WTC11 (cell line): ENCODE data around the gene RYR3. TPM values are rescaled to one million over a fixed set of nuclear protein-coding genes. Genes with fewer than 3 reads are reported as not detected.

ENCODE experiments used
- ATAC-seq: fragments of 200-7000 bp; cut with Tn5 transposase; 2 replicates; pipeline ENCODE4 v1.10.0; 2021; ENCODE audit warnings: mild to moderate bottlenecking, moderate library complexity
- CTCF ChIA-PET: fragments of 300-600 bp; sonication (Branson Sonifier 250); formaldehyde crosslinking; loops from one replicate; lab custom pipeline; 2021; ENCODE audit warnings: antibody characterized with exemption; lab: Charles Lee
- POLR2A ChIA-PET: fragments of 350-600 bp; sonication (Branson Sonifier 250); formaldehyde crosslinking; loops from one replicate; lab custom pipeline; 2021; ENCODE audit warnings: antibody characterized with exemption; lab: Charles Lee
- DNase-seq: peaks from one replicate; pipeline ENCODE4 v3.0.0; 2021; ENCODE audit warnings: low spot score
- H3K27ac Mint-ChIP-seq: 2 replicates; pipeline ENCODE4 v1.8.0; 2021; ENCODE audit warnings: mixed read lengths
- H3K27me3 Mint-ChIP-seq: 2 replicates; pipeline ENCODE4 v1.8.0; 2021; ENCODE audit warnings: low read depth, mild to moderate bottlenecking, moderate library complexity, mixed read lengths
- H3K36me3 Mint-ChIP-seq: 2 replicates; pipeline ENCODE4 v1.8.0; 2021; ENCODE audit warnings: mixed read lengths
- H3K4me1 Mint-ChIP-seq: 2 replicates; pipeline ENCODE4 v1.8.0; 2022; ENCODE audit warnings: mixed read lengths
- H3K4me3 Mint-ChIP-seq: 2 replicates; pipeline ENCODE4 v1.8.0; 2021; ENCODE audit warnings: mild to moderate bottlenecking, moderate library complexity, mixed read lengths
- H3K9me3 Mint-ChIP-seq: 2 replicates; pipeline ENCODE4 v1.8.0; 2021; ENCODE audit warnings: mixed read lengths
- CREB1 ChIP-seq: sonication (generic); formaldehyde crosslinking; IDR thresholded peaks from 2 replicates; pipeline ENCODE4 v1.8.0; 2023; ENCODE audit warnings: mild to moderate bottlenecking, missing genetic modification reagents
- ETV6 ChIP-seq: sonication (generic); formaldehyde crosslinking; IDR thresholded peaks from 2 replicates; pipeline ENCODE4 v1.8.1; 2022; ENCODE audit warnings: mild to moderate bottlenecking, missing genetic modification reagents
- FOXJ3 ChIP-seq: sonication (generic); formaldehyde crosslinking; IDR thresholded peaks from 2 replicates; pipeline ENCODE4 v1.9.0; 2021; ENCODE audit warnings: missing genetic modification reagents, mild to moderate bottlenecking, borderline replicate concordance
- MXD4 ChIP-seq: fragments of 250-450 bp; sonication (Bioruptor Pico); IDR thresholded peaks from 2 replicates; pipeline ENCODE4 v1.8.0; 2021; ENCODE audit warnings: mild to moderate bottlenecking, moderate library complexity, borderline replicate concordance
- RELA ChIP-seq: sonication (generic); formaldehyde crosslinking; IDR thresholded peaks from 2 replicates; pipeline ENCODE4 v1.8.1; 2022; ENCODE audit warnings: missing genetic modification reagents, mild to moderate bottlenecking, borderline replicate concordance
- RORB ChIP-seq: fragments of 250-450 bp; sonication (Bioruptor Pico); IDR thresholded peaks from 2 replicates; pipeline ENCODE4 v1.9.0; 2021; ENCODE audit warnings: mild to moderate bottlenecking
- TEAD1 ChIP-seq: sonication (generic); formaldehyde crosslinking; IDR thresholded peaks from 2 replicates; pipeline ENCODE4 v1.8.0; 2022; ENCODE audit warnings: mild to moderate bottlenecking, missing genetic modification reagents
- ZNF232 ChIP-seq: sonication (generic); formaldehyde crosslinking; IDR thresholded peaks from 2 replicates; pipeline ENCODE4 v1.8.0; 2022; ENCODE audit warnings: mild to moderate bottlenecking, missing genetic modification reagents
- ZNF263 ChIP-seq: sonication (generic); formaldehyde crosslinking; IDR thresholded peaks from 2 replicates; pipeline ENCODE4 v1.8.1; 2022; ENCODE audit warnings: low read depth, mild to moderate bottlenecking, moderate library complexity, missing genetic modification reagents
- total RNA-seq: library from RNA; stranded (reverse); gene quantifications from 3 replicates; pipeline ENCODE4 v1.2.3, GENCODE V29; 2021
- TF ChIP-seq, protein P1 (sequence below): sonication (generic); formaldehyde crosslinking; IDR thresholded peaks from 2 replicates; pipeline ENCODE4 v1.8.1; 2023; ENCODE audit warnings: mild to moderate bottlenecking, missing genetic modification reagents, borderline replicate concordance
- TF ChIP-seq, protein P2 (sequence below): fragments of 200-600 bp; IDR thresholded peaks from 2 replicates; pipeline ENCODE4 v1.8.0; 2022; ENCODE audit warnings: antibody characterized with exemption
- TF ChIP-seq, protein P3 (sequence below): sonication (generic); formaldehyde crosslinking; IDR thresholded peaks from 2 replicates; pipeline ENCODE4 v1.8.1; 2023; ENCODE audit warnings: mild to moderate bottlenecking, missing genetic modification reagents
- TF ChIP-seq, protein P4 (sequence below): sonication (generic); formaldehyde crosslinking; IDR thresholded peaks from 2 replicates; pipeline ENCODE4 v1.8.0; 2022; ENCODE audit warnings: missing genetic modification reagents
- TF ChIP-seq, protein P5 (sequence below): sonication (generic); formaldehyde crosslinking; IDR thresholded peaks from 2 replicates; pipeline ENCODE4 v1.8.1; 2023; ENCODE audit warnings: mild to moderate bottlenecking, missing genetic modification reagents
- TF ChIP-seq, protein P6 (sequence below): sonication (generic); formaldehyde crosslinking; IDR thresholded peaks from 2 replicates; pipeline ENCODE4 v1.8.1; 2022; ENCODE audit warnings: mild to moderate bottlenecking, moderate library complexity, missing genetic modification reagents

The RYR3 gene
- total RNA-seq, 1 experiment from 2014 or later: 1.4 TPM

DNA sequence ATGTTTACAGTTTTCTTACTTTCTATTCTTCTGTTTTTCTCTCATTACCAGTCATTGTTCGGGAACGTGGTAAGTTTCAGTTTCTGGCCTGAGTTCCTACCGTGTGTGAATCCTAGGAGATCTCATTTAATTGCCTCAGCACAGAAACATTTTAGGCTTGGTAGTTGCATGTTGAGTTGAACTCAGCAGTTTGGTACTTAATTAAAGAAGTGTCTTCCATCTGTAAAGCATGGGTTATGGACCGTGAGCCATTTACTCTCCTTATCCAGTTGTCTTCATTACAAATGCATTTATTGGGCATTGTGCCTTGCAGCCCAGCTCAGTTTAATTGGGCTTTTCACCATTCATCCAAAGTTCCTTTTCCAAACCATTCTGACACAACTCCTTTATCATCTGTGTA lies 515.4 kb downstream of the RYR3 start (continued):
- TF ChIP-seq CREB1 (CRISPR knock-in tag) (no peak), ZNF232 (no peak), ZNF263 (CRISPR knock-in tag) (no peak)
- TF ChIP-seq, protein P1, sequence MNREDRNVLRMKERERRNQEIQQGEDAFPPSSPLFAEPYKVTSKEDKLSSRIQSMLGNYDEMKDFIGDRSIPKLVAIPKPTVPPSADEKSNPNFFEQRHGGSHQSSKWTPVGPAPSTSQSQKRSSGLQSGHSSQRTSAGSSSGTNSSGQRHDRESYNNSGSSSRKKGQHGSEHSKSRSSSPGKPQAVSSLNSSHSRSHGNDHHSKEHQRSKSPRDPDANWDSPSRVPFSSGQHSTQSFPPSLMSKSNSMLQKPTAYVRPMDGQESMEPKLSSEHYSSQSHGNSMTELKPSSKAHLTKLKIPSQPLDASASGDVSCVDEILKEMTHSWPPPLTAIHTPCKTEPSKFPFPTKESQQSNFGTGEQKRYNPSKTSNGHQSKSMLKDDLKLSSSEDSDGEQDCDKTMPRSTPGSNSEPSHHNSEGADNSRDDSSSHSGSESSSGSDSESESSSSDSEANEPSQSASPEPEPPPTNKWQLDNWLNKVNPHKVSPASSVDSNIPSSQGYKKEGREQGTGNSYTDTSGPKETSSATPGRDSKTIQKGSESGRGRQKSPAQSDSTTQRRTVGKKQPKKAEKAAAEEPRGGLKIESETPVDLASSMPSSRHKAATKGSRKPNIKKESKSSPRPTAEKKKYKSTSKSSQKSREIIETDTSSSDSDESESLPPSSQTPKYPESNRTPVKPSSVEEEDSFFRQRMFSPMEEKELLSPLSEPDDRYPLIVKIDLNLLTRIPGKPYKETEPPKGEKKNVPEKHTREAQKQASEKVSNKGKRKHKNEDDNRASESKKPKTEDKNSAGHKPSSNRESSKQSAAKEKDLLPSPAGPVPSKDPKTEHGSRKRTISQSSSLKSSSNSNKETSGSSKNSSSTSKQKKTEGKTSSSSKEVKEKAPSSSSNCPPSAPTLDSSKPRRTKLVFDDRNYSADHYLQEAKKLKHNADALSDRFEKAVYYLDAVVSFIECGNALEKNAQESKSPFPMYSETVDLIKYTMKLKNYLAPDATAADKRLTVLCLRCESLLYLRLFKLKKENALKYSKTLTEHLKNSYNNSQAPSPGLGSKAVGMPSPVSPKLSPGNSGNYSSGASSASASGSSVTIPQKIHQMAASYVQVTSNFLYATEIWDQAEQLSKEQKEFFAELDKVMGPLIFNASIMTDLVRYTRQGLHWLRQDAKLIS (CRISPR knock-in tag): no peak
- TF ChIP-seq, protein P2, sequence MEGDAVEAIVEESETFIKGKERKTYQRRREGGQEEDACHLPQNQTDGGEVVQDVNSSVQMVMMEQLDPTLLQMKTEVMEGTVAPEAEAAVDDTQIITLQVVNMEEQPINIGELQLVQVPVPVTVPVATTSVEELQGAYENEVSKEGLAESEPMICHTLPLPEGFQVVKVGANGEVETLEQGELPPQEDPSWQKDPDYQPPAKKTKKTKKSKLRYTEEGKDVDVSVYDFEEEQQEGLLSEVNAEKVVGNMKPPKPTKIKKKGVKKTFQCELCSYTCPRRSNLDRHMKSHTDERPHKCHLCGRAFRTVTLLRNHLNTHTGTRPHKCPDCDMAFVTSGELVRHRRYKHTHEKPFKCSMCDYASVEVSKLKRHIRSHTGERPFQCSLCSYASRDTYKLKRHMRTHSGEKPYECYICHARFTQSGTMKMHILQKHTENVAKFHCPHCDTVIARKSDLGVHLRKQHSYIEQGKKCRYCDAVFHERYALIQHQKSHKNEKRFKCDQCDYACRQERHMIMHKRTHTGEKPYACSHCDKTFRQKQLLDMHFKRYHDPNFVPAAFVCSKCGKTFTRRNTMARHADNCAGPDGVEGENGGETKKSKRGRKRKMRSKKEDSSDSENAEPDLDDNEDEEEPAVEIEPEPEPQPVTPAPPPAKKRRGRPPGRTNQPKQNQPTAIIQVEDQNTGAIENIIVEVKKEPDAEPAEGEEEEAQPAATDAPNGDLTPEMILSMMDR: no peak
- TF ChIP-seq, protein P3, sequence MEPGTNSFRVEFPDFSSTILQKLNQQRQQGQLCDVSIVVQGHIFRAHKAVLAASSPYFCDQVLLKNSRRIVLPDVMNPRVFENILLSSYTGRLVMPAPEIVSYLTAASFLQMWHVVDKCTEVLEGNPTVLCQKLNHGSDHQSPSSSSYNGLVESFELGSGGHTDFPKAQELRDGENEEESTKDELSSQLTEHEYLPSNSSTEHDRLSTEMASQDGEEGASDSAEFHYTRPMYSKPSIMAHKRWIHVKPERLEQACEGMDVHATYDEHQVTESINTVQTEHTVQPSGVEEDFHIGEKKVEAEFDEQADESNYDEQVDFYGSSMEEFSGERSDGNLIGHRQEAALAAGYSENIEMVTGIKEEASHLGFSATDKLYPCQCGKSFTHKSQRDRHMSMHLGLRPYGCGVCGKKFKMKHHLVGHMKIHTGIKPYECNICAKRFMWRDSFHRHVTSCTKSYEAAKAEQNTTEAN (CRISPR knock-in tag): no peak

DNA sequence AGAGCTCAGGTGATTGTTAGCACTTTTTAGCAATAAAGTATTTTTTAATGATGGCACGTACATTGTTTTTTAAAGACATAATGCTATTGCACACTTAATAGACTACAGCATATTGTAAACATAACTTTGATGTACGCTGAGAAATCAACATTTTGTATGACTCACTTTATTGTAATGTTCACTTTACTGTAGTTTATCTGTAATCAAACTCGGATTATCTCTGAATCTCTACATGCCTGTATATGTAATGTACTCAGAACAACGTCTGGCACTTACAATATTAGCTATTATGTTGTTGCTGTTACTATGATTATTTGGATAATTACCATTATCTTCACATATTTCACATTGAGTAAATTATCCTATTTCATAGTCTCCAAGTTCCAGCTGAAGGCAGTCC lies 519.6 kb downstream of the RYR3 start:
- ATAC-seq (no peak), DNase-seq (no peak)
- H3K27me3 Mint-ChIP-seq: peaks cover 11% of the 10 kb centered on the region; the same call in 1 of the 2 replicates
- H3K36me3 Mint-ChIP-seq: no peaks in the 10 kb centered on the region
- no peak overlapping the region for H3K27ac Mint-ChIP-seq
- POLR2A ChIA-PET: no interaction called here
- CTCF ChIA-PET: no interaction called here
- H3K9me3 Mint-ChIP-seq: peaks cover 4% of the 10 kb centered on the region
- peaks cover 23% of the 10 kb centered on the region for H3K4me1 Mint-ChIP-seq
- no peak overlapping the region for H3K4me3 Mint-ChIP-seq
- TF ChIP-seq, protein P4, sequence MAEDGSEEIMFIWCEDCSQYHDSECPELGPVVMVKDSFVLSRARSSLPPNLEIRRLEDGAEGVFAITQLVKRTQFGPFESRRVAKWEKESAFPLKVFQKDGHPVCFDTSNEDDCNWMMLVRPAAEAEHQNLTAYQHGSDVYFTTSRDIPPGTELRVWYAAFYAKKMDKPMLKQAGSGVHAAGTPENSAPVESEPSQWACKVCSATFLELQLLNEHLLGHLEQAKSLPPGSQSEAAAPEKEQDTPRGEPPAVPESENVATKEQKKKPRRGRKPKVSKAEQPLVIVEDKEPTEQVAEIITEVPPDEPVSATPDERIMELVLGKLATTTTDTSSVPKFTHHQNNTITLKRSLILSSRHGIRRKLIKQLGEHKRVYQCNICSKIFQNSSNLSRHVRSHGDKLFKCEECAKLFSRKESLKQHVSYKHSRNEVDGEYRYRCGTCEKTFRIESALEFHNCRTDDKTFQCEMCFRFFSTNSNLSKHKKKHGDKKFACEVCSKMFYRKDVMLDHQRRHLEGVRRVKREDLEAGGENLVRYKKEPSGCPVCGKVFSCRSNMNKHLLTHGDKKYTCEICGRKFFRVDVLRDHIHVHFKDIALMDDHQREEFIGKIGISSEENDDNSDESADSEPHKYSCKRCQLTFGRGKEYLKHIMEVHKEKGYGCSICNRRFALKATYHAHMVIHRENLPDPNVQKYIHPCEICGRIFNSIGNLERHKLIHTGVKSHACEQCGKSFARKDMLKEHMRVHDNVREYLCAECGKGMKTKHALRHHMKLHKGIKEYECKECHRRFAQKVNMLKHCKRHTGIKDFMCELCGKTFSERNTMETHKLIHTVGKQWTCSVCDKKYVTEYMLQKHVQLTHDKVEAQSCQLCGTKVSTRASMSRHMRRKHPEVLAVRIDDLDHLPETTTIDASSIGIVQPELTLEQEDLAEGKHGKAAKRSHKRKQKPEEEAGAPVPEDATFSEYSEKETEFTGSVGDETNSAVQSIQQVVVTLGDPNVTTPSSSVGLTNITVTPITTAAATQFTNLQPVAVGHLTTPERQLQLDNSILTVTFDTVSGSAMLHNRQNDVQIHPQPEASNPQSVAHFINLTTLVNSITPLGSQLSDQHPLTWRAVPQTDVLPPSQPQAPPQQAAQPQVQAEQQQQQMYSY (CRISPR knock-in tag): no peak
- TF ChIP-seq MXD4 (CRISPR knock-in tag): no peak
- no peak for TF ChIP-seq RORB (CRISPR knock-in tag)
- no peak for TF ChIP-seq ETV6 (CRISPR knock-in tag)
- TF ChIP-seq, protein P5, sequence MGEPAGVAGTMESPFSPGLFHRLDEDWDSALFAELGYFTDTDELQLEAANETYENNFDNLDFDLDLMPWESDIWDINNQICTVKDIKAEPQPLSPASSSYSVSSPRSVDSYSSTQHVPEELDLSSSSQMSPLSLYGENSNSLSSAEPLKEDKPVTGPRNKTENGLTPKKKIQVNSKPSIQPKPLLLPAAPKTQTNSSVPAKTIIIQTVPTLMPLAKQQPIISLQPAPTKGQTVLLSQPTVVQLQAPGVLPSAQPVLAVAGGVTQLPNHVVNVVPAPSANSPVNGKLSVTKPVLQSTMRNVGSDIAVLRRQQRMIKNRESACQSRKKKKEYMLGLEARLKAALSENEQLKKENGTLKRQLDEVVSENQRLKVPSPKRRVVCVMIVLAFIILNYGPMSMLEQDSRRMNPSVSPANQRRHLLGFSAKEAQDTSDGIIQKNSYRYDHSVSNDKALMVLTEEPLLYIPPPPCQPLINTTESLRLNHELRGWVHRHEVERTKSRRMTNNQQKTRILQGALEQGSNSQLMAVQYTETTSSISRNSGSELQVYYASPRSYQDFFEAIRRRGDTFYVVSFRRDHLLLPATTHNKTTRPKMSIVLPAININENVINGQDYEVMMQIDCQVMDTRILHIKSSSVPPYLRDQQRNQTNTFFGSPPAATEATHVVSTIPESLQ (CRISPR knock-in tag): no peak
- no peak for TF ChIP-seq RELA (CRISPR knock-in tag)
- TF ChIP-seq TEAD1 (CRISPR knock-in tag): no peak
- TF ChIP-seq, protein P6, sequence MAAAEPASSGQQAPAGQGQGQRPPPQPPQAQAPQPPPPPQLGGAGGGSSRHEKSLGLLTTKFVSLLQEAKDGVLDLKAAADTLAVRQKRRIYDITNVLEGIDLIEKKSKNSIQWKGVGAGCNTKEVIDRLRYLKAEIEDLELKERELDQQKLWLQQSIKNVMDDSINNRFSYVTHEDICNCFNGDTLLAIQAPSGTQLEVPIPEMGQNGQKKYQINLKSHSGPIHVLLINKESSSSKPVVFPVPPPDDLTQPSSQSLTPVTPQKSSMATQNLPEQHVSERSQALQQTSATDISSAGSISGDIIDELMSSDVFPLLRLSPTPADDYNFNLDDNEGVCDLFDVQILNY (CRISPR knock-in tag): no peak
- TF ChIP-seq, protein P2: no peak
- no peak for TF ChIP-seq FOXJ3 (CRISPR knock-in tag)
